Smooth muscle cell (in vitro differentiated cells): ENCODE measurements around the gene PCDHA11. TPM values are rescaled to one million over a fixed set of nuclear protein-coding genes. Genes with fewer than 3 reads are reported as not detected.

Experiments used
- DNase-seq: peaks from one replicate; lab custom pipeline; 2025; ENCODE audit not compliant: unreplicated experiment; lab: John Stamatoyannopoulos, UW
- H2AFZ ChIP-seq: fragments of 200-600 bp; sonication (generic); 2 replicates; pipeline ENCODE4 v1.6.0; 2016; ENCODE audit warnings: antibody characterized with exemption, low read depth, mild to moderate bottlenecking
- H3F3A ChIP-seq: fragments of 200-600 bp; sonication (generic); 2 replicates; pipeline ENCODE4 v1.6.0; 2017; ENCODE audit warnings: antibody characterized with exemption, low read depth
- H3K27ac ChIP-seq: fragments of 200-600 bp; sonication (generic); 2 replicates; pipeline ENCODE4 v1.5.1; 2016; ENCODE audit warnings: low read depth, mild to moderate bottlenecking
- H3K27me3 ChIP-seq: fragments of 200-600 bp; sonication (generic); 2 replicates; pipeline ENCODE4 v1.6.1; 2016; ENCODE audit warnings: low read depth, mild to moderate bottlenecking
- H3K36me3 ChIP-seq: fragments of 200-600 bp; sonication (generic); 2 replicates; pipeline ENCODE4 v1.5.1; 2016; ENCODE audit warnings: low read depth
- H3K4me1 ChIP-seq: fragments of 200-600 bp; sonication (generic); 2 replicates; pipeline ENCODE4 v1.5.1; 2016; ENCODE audit warnings: low read depth
- H3K4me2 ChIP-seq: fragments of 200-600 bp; sonication (generic); 2 replicates; pipeline ENCODE4 v1.6.0; 2016; ENCODE audit warnings: mild to moderate bottlenecking
- H3K4me3 ChIP-seq: fragments of 200-600 bp; sonication (generic); 2 replicates; pipeline ENCODE4 v1.5.1; 2016; ENCODE audit warnings: mild to moderate bottlenecking
- H3K79me2 ChIP-seq: fragments of 200-600 bp; sonication (generic); 2 replicates; pipeline ENCODE4 v1.6.0; 2016; ENCODE audit warnings: low read depth, mild to moderate bottlenecking
- H3K9ac ChIP-seq: fragments of 200-600 bp; sonication (generic); 2 replicates; pipeline ENCODE4 v1.6.0; 2016; ENCODE audit warnings: low read depth
- H3K9me3 ChIP-seq: fragments of 200-600 bp; sonication (generic); replicated peaks from 2 replicates; pipeline ENCODE4 v1.5.1; 2016; ENCODE audit warnings: low read depth
- H4K20me1 ChIP-seq: fragments of 200-600 bp; sonication (generic); 2 replicates; pipeline ENCODE4 v1.6.0; 2016; ENCODE audit warnings: low read depth
- WGBS: methylation state at CpG from one replicate; pipeline ENCODE4 v1.1.7; 2016; ENCODE audit warnings: low lambda C conversion rate; 5-methylcytosine and 5-hydroxymethylcytosine counted together
- polyA plus RNA-seq: library from polyadenylated mRNA; unstranded; fragments of >200 nt; fragmentation: Nextera tagmentation; extraction: Ambion mirVana; gene quantifications from 2 replicates; pipeline ENCODE4 v1.2.1, GENCODE V29; 2016
- total RNA-seq: library from RNA; depleted of rRNA; stranded (reverse); fragments of >200 nt; gene quantifications from 2 replicates; pipeline ENCODE4 v1.2.3, GENCODE V29; 2014
- TF ChIP-seq, protein P1 (sequence below): fragments of 200-600 bp; sonication (generic); IDR thresholded peaks from 2 replicates; pipeline ENCODE4 v1.5.1; 2017; ENCODE audit warnings: borderline replicate concordance, mild to moderate bottlenecking, antibody characterized with exemption; ENCODE audit not compliant: insufficient read depth, poor library complexity, severe bottlenecking

PCDHA11 gene
- total and polyA plus RNA-seq, 2 experiments from 2014 or later = 3.0 to 3.8 TPM

DNA sequence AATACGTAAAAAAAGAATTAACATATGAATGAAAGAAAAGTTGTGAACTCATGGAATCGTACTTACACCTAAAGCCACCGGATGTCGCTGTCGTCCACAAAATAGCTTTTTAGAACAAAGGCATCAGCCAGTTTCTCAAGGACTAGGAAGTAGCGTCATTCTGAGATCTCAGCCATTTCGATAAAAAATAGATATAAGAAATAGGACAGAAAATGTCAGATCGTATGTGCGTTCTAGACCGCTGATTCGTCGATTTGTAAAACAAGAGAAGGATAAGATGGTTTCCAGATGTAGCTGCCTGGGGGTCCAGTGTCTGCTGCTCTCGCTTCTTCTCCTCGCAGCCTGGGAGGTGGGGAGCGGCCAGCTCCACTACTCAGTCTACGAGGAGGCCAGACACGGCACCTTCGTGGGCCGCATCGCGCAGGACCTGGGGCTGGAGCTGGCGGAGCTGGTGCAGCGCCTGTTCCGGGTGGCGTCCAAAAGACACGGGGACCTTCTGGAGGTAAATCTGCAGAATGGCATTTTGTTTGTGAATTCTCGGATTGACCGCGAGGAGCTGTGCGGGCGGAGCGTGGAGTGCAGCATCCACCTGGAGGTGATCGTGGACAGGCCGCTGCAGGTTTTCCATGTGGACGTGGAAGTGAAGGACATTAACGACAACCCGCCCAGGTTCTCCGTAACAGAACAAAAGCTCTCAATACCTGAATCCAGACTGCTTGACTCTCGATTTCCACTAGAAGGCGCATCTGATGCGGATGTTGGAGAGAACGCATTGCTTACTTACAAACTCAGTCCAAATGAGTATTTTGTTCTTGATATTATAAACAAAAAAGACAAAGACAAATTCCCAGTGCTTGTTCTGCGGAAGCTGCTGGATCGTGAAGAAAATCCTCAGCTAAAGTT lies 12.7 kb upstream of the PCDHA11 start, which contains the start of gene PCDHA10:
Gene PCDHA10 (plus strand): TSS at position 126 of the 903 bp plus-strand sequence. CDS start 152 bp downstream, at position 278.
- 15% methylated on average over 44 of the region's 44 CpGs for WGBS
- H3K27ac ChIP-seq = peak within 1 kb of the TSS; percentile 49
- peak within 1 kb of the TSS; percentile 65 for H2AFZ ChIP-seq
- H3K4me1 ChIP-seq = peaks cover 13% of the 10 kb centered on the region
- H4K20me1 ChIP-seq = no peaks in the 10 kb centered on the region
- no peaks in the 10 kb centered on the region for H3K9me3 ChIP-seq
- H3K4me3 ChIP-seq = peak within 1 kb of the TSS; percentile 65
- peak within 1 kb of the TSS; percentile 49 for H3K9ac ChIP-seq
- no peaks in the 10 kb centered on the region for H3F3A ChIP-seq
- H3K27me3 ChIP-seq = no peaks in the 10 kb centered on the region
- H3K36me3 ChIP-seq = peaks cover 3% of the 10 kb centered on the region
- TF ChIP-seq, protein P1, sequence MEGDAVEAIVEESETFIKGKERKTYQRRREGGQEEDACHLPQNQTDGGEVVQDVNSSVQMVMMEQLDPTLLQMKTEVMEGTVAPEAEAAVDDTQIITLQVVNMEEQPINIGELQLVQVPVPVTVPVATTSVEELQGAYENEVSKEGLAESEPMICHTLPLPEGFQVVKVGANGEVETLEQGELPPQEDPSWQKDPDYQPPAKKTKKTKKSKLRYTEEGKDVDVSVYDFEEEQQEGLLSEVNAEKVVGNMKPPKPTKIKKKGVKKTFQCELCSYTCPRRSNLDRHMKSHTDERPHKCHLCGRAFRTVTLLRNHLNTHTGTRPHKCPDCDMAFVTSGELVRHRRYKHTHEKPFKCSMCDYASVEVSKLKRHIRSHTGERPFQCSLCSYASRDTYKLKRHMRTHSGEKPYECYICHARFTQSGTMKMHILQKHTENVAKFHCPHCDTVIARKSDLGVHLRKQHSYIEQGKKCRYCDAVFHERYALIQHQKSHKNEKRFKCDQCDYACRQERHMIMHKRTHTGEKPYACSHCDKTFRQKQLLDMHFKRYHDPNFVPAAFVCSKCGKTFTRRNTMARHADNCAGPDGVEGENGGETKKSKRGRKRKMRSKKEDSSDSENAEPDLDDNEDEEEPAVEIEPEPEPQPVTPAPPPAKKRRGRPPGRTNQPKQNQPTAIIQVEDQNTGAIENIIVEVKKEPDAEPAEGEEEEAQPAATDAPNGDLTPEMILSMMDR = peak; percentile 73
- H3K79me2 ChIP-seq = peaks cover 24% of the 10 kb centered on the region
- no peak for DNase-seq
- H3K4me2 ChIP-seq = peak within 1 kb of the TSS; percentile 82

DNA sequence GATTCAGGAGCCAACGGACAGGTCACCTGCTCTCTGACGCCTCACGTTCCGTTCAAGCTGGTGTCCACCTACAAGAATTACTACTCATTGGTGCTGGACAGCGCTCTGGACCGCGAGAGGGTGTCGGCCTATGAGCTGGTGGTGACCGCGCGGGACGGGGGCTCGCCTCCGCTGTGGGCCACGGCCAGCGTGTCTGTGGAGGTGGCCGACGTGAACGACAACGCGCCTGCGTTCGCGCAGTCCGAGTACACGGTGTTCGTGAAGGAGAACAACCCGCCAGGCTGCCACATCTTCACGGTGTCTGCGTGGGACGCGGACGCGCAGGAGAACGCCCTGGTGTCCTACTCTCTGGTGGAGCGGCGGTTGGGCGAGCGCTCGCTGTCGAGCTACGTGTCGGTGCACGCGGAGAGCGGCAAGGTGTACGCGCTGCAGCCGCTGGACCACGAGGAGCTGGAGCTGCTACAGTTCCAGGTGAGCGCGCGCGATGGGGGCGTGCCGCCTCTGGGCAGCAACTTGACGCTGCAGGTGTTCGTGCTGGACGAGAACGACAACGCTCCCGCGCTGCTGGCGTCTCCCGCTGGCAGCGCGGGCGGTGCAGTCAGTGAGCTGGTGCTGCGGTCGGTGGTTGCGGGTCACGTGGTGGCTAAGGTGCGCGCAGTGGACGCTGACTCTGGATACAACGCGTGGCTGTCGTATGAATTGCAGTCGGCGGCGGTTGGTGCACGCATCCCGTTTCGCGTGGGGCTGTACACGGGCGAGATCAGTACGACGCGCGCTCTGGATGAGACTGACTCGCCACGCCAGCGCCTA lies 11.4 kb upstream of the PCDHA11 start:
- Histone ChIP-seq H3K27ac (no peak overlapping the region), H3K36me3 (peaks cover 3% of the 10 kb centered on the region), H3K79me2 (peaks cover 24% of the 10 kb centered on the region), H3K4me1 (peaks cover 13% of the 10 kb centered on the region), H4K20me1 (no peaks in the 10 kb centered on the region), H3F3A (no peaks in the 10 kb centered on the region), H2AFZ (no peak overlapping the region), H3K9ac (no peak overlapping the region), H3K27me3 (no peaks in the 10 kb centered on the region), H3K9me3 (no peaks in the 10 kb centered on the region), H3K4me2 (no peak overlapping the region), H3K4me3 (no peak overlapping the region)
- 98% methylated on average over 84 of the region's 94 CpGs for WGBS
- TF ChIP-seq, protein P1 = no peak
- no peak for DNase-seq

DNA sequence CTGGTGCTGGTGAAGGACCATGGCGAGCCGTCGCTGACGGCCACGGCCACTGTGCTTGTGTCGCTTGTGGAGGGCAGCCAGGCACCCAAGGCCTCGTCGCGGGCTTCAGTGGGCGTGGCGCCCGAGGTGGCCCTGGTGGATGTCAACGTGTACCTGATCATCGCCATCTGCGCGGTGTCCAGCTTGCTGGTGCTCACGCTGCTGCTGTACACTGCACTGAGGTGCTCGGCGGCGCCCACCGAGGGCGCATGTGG lies 10.8 kb upstream of the PCDHA11 start:
- H3F3A ChIP-seq = no peaks in the 10 kb centered on the region
- DNase-seq = no peak
- H3K9me3 ChIP-seq = no peaks in the 10 kb centered on the region
- H3K79me2 ChIP-seq = peaks cover 24% of the 10 kb centered on the region
- no peak overlapping the region for H3K4me3 ChIP-seq
- H3K27ac ChIP-seq = no peak overlapping the region
- no peaks in the 10 kb centered on the region for H4K20me1 ChIP-seq
- 99% methylated on average over 22 of the region's 22 CpGs for WGBS
- H3K4me2 ChIP-seq = peak overlapping the region; percentile 70
- TF ChIP-seq, protein P1 = no peak
- peaks cover 3% of the 10 kb centered on the region for H3K36me3 ChIP-seq
- no peaks in the 10 kb centered on the region for H3K27me3 ChIP-seq
- H2AFZ ChIP-seq = no peak overlapping the region
- no peak overlapping the region for H3K9ac ChIP-seq
- peaks cover 13% of the 10 kb centered on the region for H3K4me1 ChIP-seq
